Stimulated activated naive B cell treated with anti-CD40 and anti-IgM and Interleukin-4, amounts not matched to agents 10 μg/mL and 1 μg/mL and 100 μg/mL, for 72 hours (primary cell): ENCODE measurements around the gene HSP90AB1.

Experiments
- ATAC-seq, 2 donors: fragments of 150-1000 bp; cut with Tn5 transposase; replicated peaks; 2 replicates each; pipeline ENCODE4 v1.10.0; 2021; ENCODE audit warnings: moderate library complexity in 1 of 2
- DNase-seq: peaks from one replicate; pipeline ENCODE4 v3.0.0; 2021
- H3K27ac Mint-ChIP-seq: one replicate; pipeline ENCODE4 v1.8.0; 2022; ENCODE audit warnings: mild to moderate bottlenecking, mixed read lengths
- H3K27me3 Mint-ChIP-seq, 2 donors: one replicate each; pipeline ENCODE4 v1.8.0; 2022; ENCODE audit warnings: mixed read lengths in 2 of 2
- H3K36me3 Mint-ChIP-seq, 2 donors: one replicate each; pipeline ENCODE4 v1.8.0; 2022; ENCODE audit warnings: mixed read lengths in 2 of 2, mild to moderate bottlenecking in 1 of 2
- H3K4me1 Mint-ChIP-seq, 2 donors: one replicate each; pipeline ENCODE4 v1.8.0; 2022; ENCODE audit warnings: mixed read lengths in 2 of 2, mild to moderate bottlenecking in 1 of 2
- H3K4me3 Mint-ChIP-seq, 2 donors: one replicate each; pipeline ENCODE4 v1.8.0; 2022; ENCODE audit warnings: mild to moderate bottlenecking in 2 of 2, mixed read lengths in 2 of 2, moderate library complexity in 1 of 2
- H3K9me3 Mint-ChIP-seq, 2 donors: one replicate each; pipeline ENCODE4 v1.8.0; 2022; ENCODE audit warnings: mixed read lengths in 2 of 2, mild to moderate bottlenecking in 1 of 2

The HSP90AB1 gene

DNA sequence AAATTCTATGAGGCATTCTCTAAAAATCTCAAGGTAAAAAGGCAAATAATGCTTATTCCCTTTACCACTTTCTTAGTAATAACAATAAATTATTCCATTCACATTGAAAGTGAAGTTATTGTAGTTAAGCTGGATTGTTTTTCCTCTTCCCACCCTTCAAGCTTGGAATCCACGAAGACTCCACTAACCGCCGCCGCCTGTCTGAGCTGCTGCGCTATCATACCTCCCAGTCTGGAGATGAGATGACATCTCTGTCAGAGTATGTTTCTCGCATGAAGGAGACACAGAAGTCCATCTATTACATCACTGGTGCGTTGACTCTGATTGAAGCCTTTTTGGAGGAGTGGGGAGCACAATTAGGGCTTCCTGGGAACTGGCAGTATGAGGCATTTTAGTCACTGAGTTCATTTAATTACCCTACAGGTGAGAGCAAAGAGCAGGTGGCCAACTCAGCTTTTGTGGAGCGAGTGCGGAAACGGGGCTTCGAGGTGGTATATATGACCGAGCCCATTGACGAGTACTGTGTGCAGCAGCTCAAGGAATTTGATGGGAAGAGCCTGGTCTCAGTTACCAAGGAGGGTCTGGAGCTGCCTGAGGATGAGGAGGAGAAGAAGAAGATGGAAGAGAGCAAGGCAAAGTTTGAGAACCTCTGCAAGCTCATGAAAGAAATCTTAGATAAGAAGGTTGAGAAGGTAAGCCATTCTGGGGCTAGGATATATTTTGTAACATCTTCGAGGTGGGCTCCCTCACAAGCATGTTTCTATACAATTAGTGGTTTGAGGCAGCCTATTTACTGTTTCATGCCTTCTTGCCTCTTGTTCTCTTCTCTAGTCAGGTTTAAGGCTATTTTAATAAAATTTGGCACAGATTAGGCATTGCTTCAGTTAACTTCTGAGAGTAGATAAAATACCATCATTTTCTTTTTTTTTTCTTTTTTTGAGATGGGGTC, 4.9 kb downstream of the HSP90AB1 start:
- H3K9me3 Mint-ChIP-seq = no peaks in the 10 kb centered on the region
- peaks cover 83 to 100% of the 10 kb centered on the region in 2 donors for H3K36me3 Mint-ChIP-seq
- H3K4me1 Mint-ChIP-seq = peaks cover 72 to 97% of the 10 kb centered on the region in 2 donors
- no peak for ATAC-seq
- peak overlapping the region in 1 of 2 donors; percentile 77 for H3K4me3 Mint-ChIP-seq
- H3K27me3 Mint-ChIP-seq = peaks cover 0 to 3% of the 10 kb centered on the region in 2 donors
- no peak for DNase-seq
- H3K27ac Mint-ChIP-seq = peak overlapping the region; percentile 85

DNA sequence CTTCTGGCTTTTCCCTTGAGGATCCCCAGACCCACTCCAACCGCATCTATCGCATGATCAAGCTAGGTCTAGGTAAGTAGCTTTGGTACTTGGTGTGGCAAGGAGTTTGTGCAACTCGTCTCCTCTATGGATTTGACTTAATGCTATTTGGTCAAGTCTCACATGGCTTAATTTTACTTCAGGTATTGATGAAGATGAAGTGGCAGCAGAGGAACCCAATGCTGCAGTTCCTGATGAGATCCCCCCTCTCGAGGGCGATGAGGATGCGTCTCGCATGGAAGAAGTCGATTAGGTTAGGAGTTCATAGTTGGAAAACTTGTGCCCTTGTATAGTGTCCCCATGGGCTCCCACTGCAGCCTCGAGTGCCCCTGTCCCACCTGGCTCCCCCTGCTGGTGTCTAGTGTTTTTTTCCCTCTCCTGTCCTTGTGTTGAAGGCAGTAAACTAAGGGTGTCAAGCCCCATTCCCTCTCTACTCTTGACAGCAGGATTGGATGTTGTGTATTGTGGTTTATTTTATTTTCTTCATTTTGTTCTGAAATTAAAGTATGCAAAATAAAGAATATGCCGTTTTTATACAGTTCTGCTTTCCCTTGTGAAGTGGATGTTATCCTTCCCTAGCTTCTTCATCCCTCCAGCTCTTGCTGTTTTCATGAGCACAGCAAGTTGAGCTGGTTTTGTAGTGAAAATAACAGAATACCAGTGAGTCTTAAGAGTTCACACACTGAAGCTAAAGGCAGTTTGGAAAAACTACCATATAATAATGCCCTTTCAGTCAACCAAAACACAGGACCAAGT, 6.6 kb downstream of the HSP90AB1 start:
- ATAC-seq (no peak), DNase-seq (no peak)
- Mint-ChIP-seq H3K27ac (peak overlapping the region; percentile 85), H3K9me3 (no peaks in the 10 kb centered on the region), H3K27me3 (no peaks in the 10 kb centered on the region), H3K4me3 (peak overlapping the region; percentile 66 to 87), H3K36me3 (peaks cover 78 to 95% of the 10 kb centered on the region in 2 donors), H3K4me1 (peaks cover 74 to 97% of the 10 kb centered on the region in 2 donors)

DNA sequence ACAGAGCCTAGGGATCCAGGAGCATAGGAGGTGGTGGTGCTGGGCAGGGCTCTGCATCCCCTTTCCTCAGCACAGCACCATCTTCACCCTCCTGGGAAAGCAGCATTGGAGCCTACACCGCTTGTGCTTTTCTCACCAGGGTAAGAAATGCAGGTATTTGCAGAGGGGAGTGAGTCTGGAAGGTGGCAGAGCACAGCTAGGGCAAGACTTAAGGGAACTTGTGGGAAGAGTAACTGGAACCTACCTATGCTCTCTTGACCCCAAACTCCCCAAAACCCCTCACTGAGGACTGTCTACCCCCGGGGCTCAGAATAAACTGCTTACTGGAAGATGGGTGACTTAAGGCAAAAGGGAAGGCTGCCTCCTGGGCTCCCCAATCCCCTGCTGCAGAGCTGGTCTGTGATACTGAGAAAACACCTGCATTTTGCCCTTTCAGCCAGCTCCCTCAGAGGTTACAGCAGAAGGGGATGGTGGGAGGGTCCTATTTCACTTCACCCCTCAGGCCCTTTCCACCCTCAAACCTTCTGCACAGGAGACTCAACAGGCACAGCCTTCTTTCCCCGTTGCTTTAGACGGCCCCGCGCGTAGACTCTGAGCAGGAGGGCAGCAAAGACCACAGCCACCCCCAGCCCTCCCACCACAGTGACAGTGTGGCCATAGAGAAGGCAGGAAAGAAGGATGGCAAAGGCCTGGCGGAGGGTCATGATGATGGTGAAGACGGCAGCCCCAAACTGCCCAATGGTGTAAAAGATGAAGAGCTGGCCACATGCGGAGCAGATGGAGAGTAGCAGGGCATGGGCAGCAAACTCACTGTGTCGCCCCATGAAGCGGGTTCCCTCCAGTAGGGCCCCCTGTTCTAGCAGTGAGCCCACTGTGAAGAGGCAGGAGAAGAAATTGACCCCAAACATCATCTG, 7.5 kb downstream of the HSP90AB1 start:
- DNase-seq (no peak), ATAC-seq (no peak)
- Mint-ChIP-seq H3K4me3 (peak overlapping the region; percentile 87 to 96), H3K9me3 (no peaks in the 10 kb centered on the region), H3K4me1 (peaks cover 73 to 96% of the 10 kb centered on the region in 2 donors), H3K36me3 (peaks cover 75 to 94% of the 10 kb centered on the region in 2 donors), H3K27ac (peak overlapping the region; percentile 98), H3K27me3 (no peaks in the 10 kb centered on the region)

DNA sequence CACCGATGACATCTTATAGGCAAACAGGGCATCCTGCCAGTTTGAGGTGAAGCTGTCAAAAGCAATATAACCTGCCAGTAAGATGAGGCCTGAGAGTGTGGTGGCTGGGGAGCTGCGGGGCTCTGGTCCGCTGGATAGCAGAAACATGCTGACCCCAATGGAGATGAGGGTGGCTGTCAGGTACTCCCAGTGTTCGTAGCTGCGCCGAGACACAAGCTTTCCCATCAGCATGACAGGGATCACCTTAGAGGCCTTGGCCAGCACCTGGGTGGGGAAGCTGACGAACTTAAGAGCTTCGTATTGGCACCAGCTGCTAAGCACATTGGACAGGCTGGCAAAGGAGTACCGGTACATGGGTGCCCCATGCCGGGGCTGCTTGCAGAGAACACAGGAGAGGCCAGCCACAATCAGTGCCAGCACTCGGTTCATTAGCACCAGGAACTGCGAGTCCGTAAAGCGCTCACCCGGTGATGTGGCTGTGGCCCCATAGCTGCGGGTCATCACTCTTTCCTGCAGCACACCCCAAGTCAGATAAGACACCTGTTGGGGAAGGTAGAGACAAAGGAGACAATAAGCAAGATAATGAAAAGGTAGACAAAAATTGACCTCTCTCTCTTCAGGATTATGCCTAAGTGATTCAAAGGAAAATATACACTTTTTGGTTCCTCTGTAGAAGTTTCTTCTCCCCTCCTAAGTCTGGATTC, 8.4 kb downstream of the HSP90AB1 start:
- Mint-ChIP-seq H3K4me3 (peak overlapping the region; percentile 87 to 96), H3K9me3 (no peaks in the 10 kb centered on the region), H3K36me3 (peaks cover 74 to 92% of the 10 kb centered on the region in 2 donors), H3K27ac (peak overlapping the region; percentile 98), H3K4me1 (peaks cover 70 to 93% of the 10 kb centered on the region in 2 donors), H3K27me3 (no peaks in the 10 kb centered on the region)
- ATAC-seq (no peak), DNase-seq (no peak)

DNA sequence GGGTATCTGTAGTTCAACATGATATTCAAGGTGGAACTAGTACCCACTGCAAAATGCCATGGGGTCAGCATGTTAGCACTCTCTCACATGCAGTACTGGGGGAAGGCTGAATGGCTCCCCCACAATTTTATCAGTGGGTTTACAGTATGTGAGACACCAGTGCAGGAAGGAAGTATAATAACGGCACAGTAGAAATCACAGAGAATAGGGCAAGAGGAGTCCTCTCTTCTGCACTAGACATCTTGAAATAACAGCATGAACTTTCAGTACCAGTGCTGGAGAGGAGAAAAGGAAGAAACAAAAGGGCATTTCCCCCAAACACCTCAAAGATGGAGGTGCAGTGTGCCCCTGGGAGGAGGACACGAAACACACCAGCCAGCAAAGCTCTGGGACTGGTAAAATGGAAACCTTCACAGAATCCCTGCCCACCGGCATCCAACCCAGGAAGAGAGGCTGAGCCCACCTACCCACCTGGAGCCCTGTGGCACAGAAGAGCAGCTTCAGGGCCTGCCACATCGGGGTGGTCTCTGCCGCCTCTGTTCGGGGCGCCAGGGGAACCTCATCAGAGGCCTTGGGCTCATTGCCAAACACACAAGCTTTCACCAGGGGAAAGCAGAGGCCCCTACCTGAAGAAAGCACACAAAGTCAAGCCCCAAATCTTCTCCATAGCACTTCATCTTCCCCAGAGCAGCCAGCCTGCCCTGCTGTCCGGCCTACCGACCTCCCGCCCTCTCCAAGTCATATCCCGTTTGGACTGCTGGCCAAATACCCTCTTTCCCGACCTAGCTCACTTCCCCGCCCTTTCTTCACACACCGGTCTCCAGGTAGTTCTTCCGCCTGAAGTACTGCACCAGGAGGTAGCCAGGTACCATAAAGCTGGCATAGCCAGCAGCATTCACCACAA, 9.2 kb downstream of the HSP90AB1 start:
- DNase-seq (no peak), ATAC-seq (peak in 1 of 2 donors; percentile 1)
- peaks cover 76 to 93% of the 10 kb centered on the region in 2 donors for H3K4me1 Mint-ChIP-seq
- peak overlapping the region; percentile 87 to 96 for H3K4me3 Mint-ChIP-seq
- peak overlapping the region; percentile 98 for H3K27ac Mint-ChIP-seq
- no peaks in the 10 kb centered on the region for H3K9me3 Mint-ChIP-seq
- H3K36me3 Mint-ChIP-seq = peaks cover 75 to 92% of the 10 kb centered on the region in 2 donors
- H3K27me3 Mint-ChIP-seq = no peaks in the 10 kb centered on the region

DNA sequence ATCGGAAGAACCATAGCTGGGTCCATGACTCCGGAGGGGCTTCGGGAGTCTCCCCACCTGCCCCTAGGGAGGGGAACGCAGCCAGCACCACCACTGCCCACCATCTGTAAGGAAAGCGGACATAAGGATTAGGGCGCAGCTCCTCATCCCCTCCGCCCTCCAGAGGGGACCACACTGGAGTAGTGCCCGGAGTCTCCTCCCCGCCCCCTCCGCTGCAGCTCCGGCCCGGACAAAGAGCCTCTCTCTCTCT, 9.8 kb downstream of the HSP90AB1 start:
- peak in 1 of 2 donors; percentile 0 for ATAC-seq

DNA sequence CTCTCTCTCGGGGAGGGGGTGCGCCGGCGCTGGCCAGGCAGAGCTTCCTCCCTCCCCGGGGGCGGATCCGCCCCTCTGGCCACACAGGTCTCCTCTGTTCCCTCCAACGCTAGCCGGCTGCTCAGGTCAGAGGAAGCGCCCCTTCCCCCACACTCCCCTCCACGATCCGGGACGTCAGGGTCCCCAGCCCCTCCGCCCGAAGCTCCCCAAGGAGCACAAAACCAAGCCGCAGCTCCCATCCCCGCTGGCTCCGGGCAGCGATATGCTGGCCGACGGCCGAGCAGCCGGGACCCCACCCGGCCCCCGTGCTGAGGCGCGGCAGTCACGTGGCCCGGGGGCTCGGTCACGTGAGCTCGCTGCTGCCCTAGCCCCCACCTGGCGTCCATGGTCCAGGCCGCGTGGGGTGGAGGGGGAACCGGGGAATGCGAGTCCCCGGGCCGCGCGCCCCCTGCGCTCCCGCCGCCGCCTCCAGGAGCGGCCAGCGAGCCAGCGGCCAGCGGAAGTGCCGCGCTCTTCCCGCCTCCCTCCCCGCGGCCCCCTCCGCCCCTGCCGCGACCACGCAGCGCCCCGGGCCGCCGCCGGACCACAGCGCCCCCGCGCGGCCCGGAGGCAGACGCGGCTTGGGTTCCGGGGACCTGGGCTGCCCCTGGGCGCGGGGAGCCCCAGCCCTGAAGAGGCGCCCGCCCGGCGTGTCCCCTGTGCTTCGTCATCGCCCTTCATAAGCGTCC, 10.3 kb downstream of the HSP90AB1 start, which contains the start of gene SLC35B2:
TSS of gene SLC35B2 (minus strand) at position 504 of the 728 bp plus-strand sequence. CDS start at position 386, 118 bp downstream.
- Mint-ChIP-seq H3K4me1 (peaks cover 75 to 94% of the 10 kb centered on the region in 2 donors), H3K36me3 (peaks cover 78 to 90% of the 10 kb centered on the region in 2 donors), H3K27ac (peak within 1 kb of the TSS; percentile 98), H3K27me3 (no peaks in the 10 kb centered on the region), H3K4me3 (peak within 1 kb of the TSS; percentile 87 to 96), H3K9me3 (no peaks in the 10 kb centered on the region)
- peak; percentile 86 for DNase-seq
- peak; percentile 47 to 54 for ATAC-seq

More for the DNA sequence above, 9.8 kb downstream of the HSP90AB1 start:
- Mint-ChIP-seq H3K27ac (peak overlapping the region; percentile 98), H3K9me3 (no peaks in the 10 kb centered on the region), H3K27me3 (no peaks in the 10 kb centered on the region), H3K4me1 (peaks cover 75 to 94% of the 10 kb centered on the region in 2 donors), H3K4me3 (peak overlapping the region; percentile 87 to 96), H3K36me3 (peaks cover 77 to 91% of the 10 kb centered on the region in 2 donors)
- DNase-seq = no peak

DNA sequence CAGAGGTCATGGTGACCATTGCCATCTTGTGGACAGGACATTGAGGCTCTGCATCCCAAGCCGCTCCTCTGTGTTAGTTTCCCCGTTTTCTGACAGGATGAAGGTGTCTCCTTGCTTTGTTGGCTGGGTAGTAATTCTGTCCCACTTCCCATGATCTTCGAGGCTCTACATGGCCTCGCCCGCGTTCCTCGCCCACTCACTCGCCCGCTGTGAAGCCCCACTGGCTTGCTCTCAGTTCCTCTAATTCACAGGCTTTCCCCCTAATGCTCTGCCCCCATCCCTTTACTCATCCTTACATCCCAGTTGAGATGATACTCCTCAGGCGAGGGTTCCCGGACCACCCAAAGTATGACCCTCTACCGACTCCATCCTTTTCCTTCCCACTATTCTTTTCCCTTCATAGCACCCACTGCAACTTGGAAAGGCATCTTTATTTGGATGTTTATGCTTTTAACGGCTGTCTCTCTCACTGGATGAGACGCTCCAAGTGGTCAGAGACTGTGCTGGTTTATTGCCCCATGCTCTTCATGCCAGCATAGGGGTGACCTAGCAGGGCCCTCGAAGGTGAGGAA, 10.9 kb downstream of the HSP90AB1 start:
- DNase-seq (peak; percentile 85), ATAC-seq (peak; percentile 40 to 50)
- Mint-ChIP-seq H3K36me3 (peaks cover 78 to 90% of the 10 kb centered on the region in 2 donors), H3K4me3 (peak overlapping the region; percentile 83 to 88), H3K9me3 (no peaks in the 10 kb centered on the region), H3K27me3 (no peaks in the 10 kb centered on the region), H3K27ac (peak overlapping the region; percentile 98), H3K4me1 (peaks cover 72 to 94% of the 10 kb centered on the region in 2 donors)

DNA sequence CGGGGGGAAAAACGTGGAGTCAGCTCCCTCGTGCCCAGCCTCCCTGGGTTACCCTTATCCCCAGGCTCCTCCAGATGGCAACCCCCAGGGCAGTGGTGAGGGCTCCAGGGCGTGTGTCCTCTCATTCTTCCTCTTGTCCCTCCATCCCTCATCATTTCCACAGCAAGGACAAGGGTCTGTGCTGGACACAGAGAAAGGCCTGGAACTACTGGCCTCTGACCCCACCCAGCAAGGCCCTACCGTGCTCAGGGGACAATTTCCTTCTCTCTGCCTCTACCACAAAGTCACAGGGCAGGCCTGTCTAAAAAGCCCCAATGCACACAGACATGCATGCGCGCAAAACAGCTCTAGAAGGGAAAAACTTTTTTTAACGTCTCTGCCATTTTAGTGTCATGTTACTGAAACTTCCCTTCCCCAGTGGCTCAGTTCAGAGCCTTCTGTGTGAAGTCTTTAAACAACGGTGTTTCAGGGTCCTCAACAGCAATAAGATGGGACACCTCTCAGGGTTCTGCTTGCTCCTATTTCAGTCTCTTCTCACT, 11.5 kb downstream of the HSP90AB1 start:
- ATAC-seq = peak; percentile 11 to 20
- DNase-seq = peak; percentile 65
- Mint-ChIP-seq H3K4me1 (peaks cover 69 to 94% of the 10 kb centered on the region in 2 donors), H3K27me3 (no peaks in the 10 kb centered on the region), H3K4me3 (peak overlapping the region; percentile 83 to 88), H3K27ac (peak overlapping the region; percentile 98), H3K36me3 (peaks cover 78 to 90% of the 10 kb centered on the region in 2 donors), H3K9me3 (no peaks in the 10 kb centered on the region)

DNA sequence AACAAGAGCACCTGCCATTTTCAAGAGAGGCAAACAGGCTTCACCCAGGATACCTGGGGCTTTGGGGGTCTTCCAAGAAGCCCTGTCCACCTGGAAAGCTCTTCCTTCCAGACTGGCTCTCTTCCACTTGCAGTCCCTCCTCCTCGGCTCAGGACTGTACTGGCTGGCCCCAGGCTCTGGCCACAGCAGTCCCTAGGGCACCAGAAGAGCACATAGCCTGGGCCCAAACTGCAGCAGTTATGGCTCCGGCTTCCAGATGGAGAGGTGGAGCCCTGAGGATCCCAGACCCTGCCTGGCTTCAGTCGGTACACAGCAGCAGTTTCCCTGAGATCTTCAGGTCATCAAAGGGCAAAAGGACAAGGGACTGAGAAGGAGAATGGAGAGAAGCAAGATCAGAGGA, 12.0 kb downstream of the HSP90AB1 start:
- Mint-ChIP-seq H3K36me3 (peaks cover 79 to 90% of the 10 kb centered on the region in 2 donors), H3K9me3 (no peaks in the 10 kb centered on the region), H3K4me1 (peaks cover 65 to 91% of the 10 kb centered on the region in 2 donors), H3K27me3 (no peaks in the 10 kb centered on the region), H3K4me3 (peak overlapping the region; percentile 83 to 88), H3K27ac (peak overlapping the region; percentile 98)
- DNase-seq = no peak
- ATAC-seq = no peak

DNA sequence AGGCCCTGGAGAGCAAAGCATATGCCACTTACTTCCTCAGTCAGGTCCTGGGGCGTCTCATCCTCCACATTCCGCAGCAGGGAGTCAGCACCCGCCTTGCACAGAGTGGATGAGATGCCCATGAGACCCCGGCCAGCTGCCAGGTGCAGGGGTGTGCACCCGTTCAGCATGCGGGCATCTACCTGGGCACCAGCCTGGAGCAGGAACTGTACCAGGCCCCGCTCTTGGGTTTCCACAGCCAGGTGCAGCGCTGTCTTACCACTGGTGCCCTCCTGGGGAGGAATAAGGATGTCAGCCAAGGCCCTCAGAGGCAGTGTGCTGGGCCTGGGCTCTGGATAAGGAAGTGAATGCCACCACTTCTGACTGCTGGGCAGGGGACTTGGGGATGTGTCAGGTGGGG, 13.1 kb downstream of the HSP90AB1 start:
- H3K36me3 Mint-ChIP-seq = peaks cover 83 to 90% of the 10 kb centered on the region in 2 donors
- H3K9me3 Mint-ChIP-seq = no peaks in the 10 kb centered on the region
- DNase-seq (peak; percentile 54), ATAC-seq (peak; percentile 3 to 5)
- H3K27me3 Mint-ChIP-seq = no peaks in the 10 kb centered on the region
- H3K4me3 Mint-ChIP-seq = peak overlapping the region; percentile 100
- peak overlapping the region; percentile 100 for H3K27ac Mint-ChIP-seq
- H3K4me1 Mint-ChIP-seq = peaks cover 57 to 80% of the 10 kb centered on the region in 2 donors
